Dermis microvascular lymphatic vessel endothelial cell (primary cell): ENCODE results near the gene CD55. TPM values are rescaled to one million over a fixed set of nuclear protein-coding genes. Genes with fewer than 3 reads are reported as not detected.

Source experiments
- total RNA-seq: library from RNA; depleted of rRNA; stranded (reverse); fragments of >200 nt; gene quantifications from 2 replicates; pipeline ENCODE4 v1.2.1, GENCODE V29; 2014

CD55 gene
- total RNA-seq, 1 donor from 2014 or later = 85.1 TPM

Other genes starting within 250 kb of the CD55 start
- 0.13 TPM in 1 of 2 replicates, not detected in the other for gene C4BPB, start 232.8 kb upstream of the CD55 start, total RNA-seq
- not detected in 2 replicates for gene C4BPA, start 217.4 kb upstream of the CD55 start, total RNA-seq
- gene CR2, start 132.7 kb downstream of the CD55 start, total RNA-seq = under 0.01 TPM in 1 of 2 replicates, not detected in the other
- not detected in 2 replicates for gene CR1, start 174.5 kb downstream of the CD55 start, total RNA-seq